OCI-M2 (cell line): ENCODE data around the gene DDX6.
"Not testable (repeated sequence)": the region's sequence is repeated elsewhere in the genome, so short reads cannot be mapped to it uniquely, and the experiment has no call there.

ENCODE experiments used
- DNase-seq: peaks from one replicate; lab custom pipeline; 2025; ENCODE audit not compliant: unreplicated experiment; lab: John Stamatoyannopoulos, UW

Gene DDX6

GRCh38 chr11:118791111-118791960, at the start of gene DDX6:
TSS of gene DDX6 (minus strand) at chr11:118791164. CDS start at chr11:118786251, 4,913 bp downstream.
- DNase-seq: no peak

GRCh38 chr11:118838905-118839553, 48.1 kb upstream of the DDX6 start:
- no peak for DNase-seq

- DNase-seq: no peak
Measured at GRCh38 chr11:118837868-118838267, 46.9 kb upstream of the DDX6 start.

- DNase-seq: no peak
Measured at GRCh38 chr11:118834427-118835028, 43.6 kb upstream of the DDX6 start.

GRCh38 chr11:118827118-118827517, 36.2 kb upstream of the DDX6 start:
- DNase-seq: no peak

- DNase-seq: not testable (repeated sequence)
Measured at GRCh38 chr11:118822936-118823510, 32.1 kb upstream of the DDX6 start.

- no peak for DNase-seq
Measured at GRCh38 chr11:118820412-118821357, 29.7 kb upstream of the DDX6 start.

GRCh38 chr11:118820025-118820379, 29.0 kb upstream of the DDX6 start:
- not testable (repeated sequence) for DNase-seq

- DNase-seq: no peak
Measured at GRCh38 chr11:118819334-118820024, 28.5 kb upstream of the DDX6 start.

- DNase-seq: no peak
Measured at GRCh38 chr11:118818130-118818529, 27.2 kb upstream of the DDX6 start.

GRCh38 chr11:118813551-118813950, 22.6 kb upstream of the DDX6 start:
- no peak for DNase-seq

- no peak for DNase-seq
Measured at GRCh38 chr11:118812485-118812884, 21.5 kb upstream of the DDX6 start.

- DNase-seq: no peak
Measured at GRCh38 chr11:118807800-118808778, 17.1 kb upstream of the DDX6 start.

- no peak for DNase-seq
Measured at GRCh38 chr11:118806400-118806799, 15.4 kb upstream of the DDX6 start.

- no peak for DNase-seq
Measured at GRCh38 chr11:118804094-118804493, 13.1 kb upstream of the DDX6 start.

GRCh38 chr11:118799372-118799771, 8.4 kb upstream of the DDX6 start:
- DNase-seq: no peak

GRCh38 chr11:118797510-118797909, 6.5 kb upstream of the DDX6 start:
- DNase-seq: no peak

GRCh38 chr11:118792570-118793124, 1.7 kb upstream of the DDX6 start:
- DNase-seq: no peak
